ENCODE results near the gene FLT3. TPM values are rescaled to one million over a fixed set of nuclear protein-coding genes. Genes with fewer than 3 reads are reported as not detected.

The FLT3 gene
- total RNA-seq, 4 donors from 2014 or later: 0.55 to 0.95 TPM; not detected in 2

- 63 to 77% methylated on average over 6 to 13 of the region's 13 CpGs for WGBS, 2 donors (ENCODE audit: low coverage in 1 of 2)
- Histone ChIP-seq H3K9me3 (no peaks in the 10 kb centered on the region), H3K27ac (no peak overlapping the region), H3K4me1 (no peaks in the 10 kb centered on the region), H3K27me3 (peaks cover 13% of the 10 kb centered on the region), H3K36me3 (no peaks in the 10 kb centered on the region), H3K4me3 (no peak overlapping the region)
- intact Hi-C loops (cut with DNase I; ENCODE audit: low total_unique reads) (no loop called here), in situ Hi-C loops (cut with MboI; ENCODE audit: low pct_ligation_motif_present in 1 of 4, low pct_unique_long_range_greater_than_20kb in 1 of 4, low sequenced_read_pairs in 3 of 4) (no loop called here)
- DNase-seq: peak; percentile 51
- TF ChIP-seq POLR2A (IDR thresholded peaks at IDR 0.05) (no peak), POLR2AphosphoS5 (IDR thresholded peaks at IDR 0.05) (no peak), EP300 (IDR thresholded peaks at IDR 0.05; ENCODE audit: low read depth) (no peak), CTCF (IDR thresholded peaks at IDR 0.05) (peak; percentile 14 to 45 (median 31))
These were observed 41.3 kb downstream of the FLT3 start for GRCh38 chr13:28058866-28059613.

- intact Hi-C loops (cut with DNase I; ENCODE audit: low total_unique reads): no loop called here
These were observed 43.2 kb downstream of the FLT3 start for GRCh38 chr13:28056970-28057712.

GRCh38 chr13:28056426-28056825, 44.0 kb downstream of the FLT3 start:
- in situ Hi-C loops (cut with MboI; ENCODE audit: low pct_ligation_motif_present in 1 of 4, low pct_unique_long_range_greater_than_20kb in 1 of 4, low sequenced_read_pairs in 3 of 4) (no loop called here), intact Hi-C loops (cut with DNase I; ENCODE audit: low total_unique reads) (no loop called here)
- Histone ChIP-seq H3K4me3 (no peak overlapping the region), H3K27me3 (peaks cover 13% of the 10 kb centered on the region), H3K27ac (peak overlapping the region in 1 of 4 donors; percentile 17), H3K9me3 (no peaks in the 10 kb centered on the region), H3K4me1 (no peaks in the 10 kb centered on the region), H3K36me3 (no peaks in the 10 kb centered on the region)
- peak; percentile 37 for DNase-seq
- TF ChIP-seq POLR2A (IDR thresholded peaks at IDR 0.05) (no peak), EP300 (IDR thresholded peaks at IDR 0.05; ENCODE audit: low read depth) (no peak), POLR2AphosphoS5 (IDR thresholded peaks at IDR 0.05) (no peak), CTCF (IDR thresholded peaks at IDR 0.05) (no peak)
- 71 to 76% methylated on average over 6 to 9 of the region's 9 CpGs for WGBS, 2 donors (ENCODE audit: low coverage in 1 of 2)

More at GRCh38 chr13:28056970-28057712, 43.2 kb downstream of the FLT3 start:
- H3K36me3 ChIP-seq: no peaks in the 10 kb centered on the region
- no peaks in the 10 kb centered on the region for H3K4me1 ChIP-seq
- in situ Hi-C loops (cut with MboI; ENCODE audit: low pct_ligation_motif_present in 1 of 4, low pct_unique_long_range_greater_than_20kb in 1 of 4, low sequenced_read_pairs in 3 of 4): no loop called here
- WGBS, 2 donors (ENCODE audit: low coverage in 1 of 2): 65 to 78% methylated on average over 10 to 13 of the region's 13 CpGs
- no peak overlapping the region for H3K27ac ChIP-seq
- DNase-seq: no peak
- TF ChIP-seq POLR2AphosphoS5 (IDR thresholded peaks at IDR 0.05) (no peak), POLR2A (IDR thresholded peaks at IDR 0.05) (no peak), CTCF (IDR thresholded peaks at IDR 0.05) (no peak), EP300 (IDR thresholded peaks at IDR 0.05; ENCODE audit: low read depth) (no peak)
- H3K4me3 ChIP-seq: no peak overlapping the region
- H3K9me3 ChIP-seq: no peaks in the 10 kb centered on the region
- peaks cover 13% of the 10 kb centered on the region for H3K27me3 ChIP-seq

GRCh38 chr13:28055357-28055756, 45.0 kb downstream of the FLT3 start:
- DNase-seq: no peak
- H3K36me3 ChIP-seq: no peaks in the 10 kb centered on the region
- H3K9me3 ChIP-seq: no peaks in the 10 kb centered on the region
- no peaks in the 10 kb centered on the region for H3K4me1 ChIP-seq
- in situ Hi-C loops (cut with MboI; ENCODE audit: low pct_ligation_motif_present in 1 of 4, low pct_unique_long_range_greater_than_20kb in 1 of 4, low sequenced_read_pairs in 3 of 4) (no loop called here), intact Hi-C loops (cut with DNase I; ENCODE audit: low total_unique reads) (no loop called here)
- no peak overlapping the region for H3K4me3 ChIP-seq
- peaks cover 13% of the 10 kb centered on the region for H3K27me3 ChIP-seq
- TF ChIP-seq EP300 (IDR thresholded peaks at IDR 0.05; ENCODE audit: low read depth) (no peak), POLR2A (IDR thresholded peaks at IDR 0.05) (no peak), POLR2AphosphoS5 (IDR thresholded peaks at IDR 0.05) (no peak), CTCF (IDR thresholded peaks at IDR 0.05) (no peak)
- WGBS, 2 donors (ENCODE audit: low coverage in 1 of 2): 47 to 60% methylated on average over 2 of the region's 2 CpGs
- no peak overlapping the region for H3K27ac ChIP-seq
